Panc1 (cell line): ENCODE data around the gene EAF1.

Experiments
- TF ChIP-seq, protein P1 (sequence below): fragments of 450-650 bp; IDR thresholded peaks from 2 replicates; pipeline ENCODE4 v1.5.1; 2017; ENCODE audit warnings: mild to moderate bottlenecking
- TF ChIP-seq, protein P2 (sequence below), 2 experiments: IDR thresholded peaks; 2 replicates each; pipeline ENCODE4 v1.6.1; 2011 to 2012; ENCODE audit warnings: low read depth in 2 of 2, control low read depth in 1 of 2, low read length in 1 of 2, mild to moderate bottlenecking in 1 of 2, moderate library complexity in 1 of 2; ENCODE audit not compliant: insufficient read depth in 1 of 2

- TF ChIP-seq, protein P1, sequence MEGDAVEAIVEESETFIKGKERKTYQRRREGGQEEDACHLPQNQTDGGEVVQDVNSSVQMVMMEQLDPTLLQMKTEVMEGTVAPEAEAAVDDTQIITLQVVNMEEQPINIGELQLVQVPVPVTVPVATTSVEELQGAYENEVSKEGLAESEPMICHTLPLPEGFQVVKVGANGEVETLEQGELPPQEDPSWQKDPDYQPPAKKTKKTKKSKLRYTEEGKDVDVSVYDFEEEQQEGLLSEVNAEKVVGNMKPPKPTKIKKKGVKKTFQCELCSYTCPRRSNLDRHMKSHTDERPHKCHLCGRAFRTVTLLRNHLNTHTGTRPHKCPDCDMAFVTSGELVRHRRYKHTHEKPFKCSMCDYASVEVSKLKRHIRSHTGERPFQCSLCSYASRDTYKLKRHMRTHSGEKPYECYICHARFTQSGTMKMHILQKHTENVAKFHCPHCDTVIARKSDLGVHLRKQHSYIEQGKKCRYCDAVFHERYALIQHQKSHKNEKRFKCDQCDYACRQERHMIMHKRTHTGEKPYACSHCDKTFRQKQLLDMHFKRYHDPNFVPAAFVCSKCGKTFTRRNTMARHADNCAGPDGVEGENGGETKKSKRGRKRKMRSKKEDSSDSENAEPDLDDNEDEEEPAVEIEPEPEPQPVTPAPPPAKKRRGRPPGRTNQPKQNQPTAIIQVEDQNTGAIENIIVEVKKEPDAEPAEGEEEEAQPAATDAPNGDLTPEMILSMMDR: no peak
- TF ChIP-seq, protein P2, sequence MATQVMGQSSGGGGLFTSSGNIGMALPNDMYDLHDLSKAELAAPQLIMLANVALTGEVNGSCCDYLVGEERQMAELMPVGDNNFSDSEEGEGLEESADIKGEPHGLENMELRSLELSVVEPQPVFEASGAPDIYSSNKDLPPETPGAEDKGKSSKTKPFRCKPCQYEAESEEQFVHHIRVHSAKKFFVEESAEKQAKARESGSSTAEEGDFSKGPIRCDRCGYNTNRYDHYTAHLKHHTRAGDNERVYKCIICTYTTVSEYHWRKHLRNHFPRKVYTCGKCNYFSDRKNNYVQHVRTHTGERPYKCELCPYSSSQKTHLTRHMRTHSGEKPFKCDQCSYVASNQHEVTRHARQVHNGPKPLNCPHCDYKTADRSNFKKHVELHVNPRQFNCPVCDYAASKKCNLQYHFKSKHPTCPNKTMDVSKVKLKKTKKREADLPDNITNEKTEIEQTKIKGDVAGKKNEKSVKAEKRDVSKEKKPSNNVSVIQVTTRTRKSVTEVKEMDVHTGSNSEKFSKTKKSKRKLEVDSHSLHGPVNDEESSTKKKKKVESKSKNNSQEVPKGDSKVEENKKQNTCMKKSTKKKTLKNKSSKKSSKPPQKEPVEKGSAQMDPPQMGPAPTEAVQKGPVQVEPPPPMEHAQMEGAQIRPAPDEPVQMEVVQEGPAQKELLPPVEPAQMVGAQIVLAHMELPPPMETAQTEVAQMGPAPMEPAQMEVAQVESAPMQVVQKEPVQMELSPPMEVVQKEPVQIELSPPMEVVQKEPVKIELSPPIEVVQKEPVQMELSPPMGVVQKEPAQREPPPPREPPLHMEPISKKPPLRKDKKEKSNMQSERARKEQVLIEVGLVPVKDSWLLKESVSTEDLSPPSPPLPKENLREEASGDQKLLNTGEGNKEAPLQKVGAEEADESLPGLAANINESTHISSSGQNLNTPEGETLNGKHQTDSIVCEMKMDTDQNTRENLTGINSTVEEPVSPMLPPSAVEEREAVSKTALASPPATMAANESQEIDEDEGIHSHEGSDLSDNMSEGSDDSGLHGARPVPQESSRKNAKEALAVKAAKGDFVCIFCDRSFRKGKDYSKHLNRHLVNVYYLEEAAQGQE (IDR thresholded peaks at IDR 0.05; ENCODE audit: insufficient read depth in 1 of 2, low read depth in 2 of 2, low read length in 1 of 2): no peak
Observed at GRCh38 chr3:15429080-15429479, 1.7 kb downstream of the EAF1 start.
